ENCODE data around the gene ZNF341. TPM values are rescaled to one million over a fixed set of nuclear protein-coding genes. Genes with fewer than 3 reads are reported as not detected.
A peak's percentile ranks its signal among the peaks of the same experiment; 100 is the strongest.

The ZNF341 gene
- total and polyA plus RNA-seq, 9 of the 15 experiments (the other 6 are each of a cell fraction or from before 2014, with no cell fraction given), result 0.08 to 2.6 (median 1.0) TPM

DNA sequence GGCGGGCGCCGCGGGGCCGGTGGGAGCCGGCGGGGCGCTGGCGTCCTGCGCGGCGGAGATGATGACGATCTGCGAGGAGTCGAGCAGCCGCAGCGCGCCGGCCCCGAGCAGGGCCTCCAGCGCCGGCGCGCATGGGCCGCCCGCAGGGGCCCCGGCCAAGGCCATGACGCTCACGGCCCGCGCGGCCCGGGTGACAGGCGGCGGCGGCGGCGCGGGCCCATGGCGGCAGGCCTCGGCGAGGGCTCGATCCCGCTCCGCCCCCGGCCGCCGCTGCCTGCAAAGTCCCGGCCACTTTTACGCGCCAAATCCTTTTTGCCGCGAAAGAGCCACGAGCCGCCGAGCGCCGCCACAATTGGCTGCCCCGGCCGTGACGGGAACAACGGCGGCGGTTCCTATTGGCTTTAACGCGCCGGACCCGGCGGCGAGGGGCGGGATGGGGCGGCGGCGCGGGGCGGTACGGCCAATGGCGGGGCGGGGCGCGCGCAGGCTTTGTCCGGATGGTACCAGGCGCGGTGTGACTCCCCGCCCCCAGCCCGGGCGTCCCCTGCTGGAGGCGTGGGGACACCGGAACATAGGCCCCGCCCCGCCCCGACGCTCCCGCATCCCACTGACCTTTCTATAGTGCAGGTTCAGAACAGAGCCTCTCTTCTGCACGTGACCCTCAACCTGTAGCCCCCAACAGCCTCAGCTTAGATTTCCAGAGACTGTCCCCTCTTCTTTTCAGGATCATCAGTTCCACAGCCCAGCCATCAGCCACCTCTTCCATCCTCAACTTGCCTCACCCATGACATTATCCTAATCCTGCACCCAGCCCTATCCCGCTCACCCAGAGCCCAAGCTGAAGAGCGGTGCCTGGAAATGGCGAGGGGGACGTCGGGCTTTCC lies 45.5 kb upstream of the ZNF341 start, which contains the start of gene E2F1 (continued):
- TF ChIP-seq, protein P1, sequence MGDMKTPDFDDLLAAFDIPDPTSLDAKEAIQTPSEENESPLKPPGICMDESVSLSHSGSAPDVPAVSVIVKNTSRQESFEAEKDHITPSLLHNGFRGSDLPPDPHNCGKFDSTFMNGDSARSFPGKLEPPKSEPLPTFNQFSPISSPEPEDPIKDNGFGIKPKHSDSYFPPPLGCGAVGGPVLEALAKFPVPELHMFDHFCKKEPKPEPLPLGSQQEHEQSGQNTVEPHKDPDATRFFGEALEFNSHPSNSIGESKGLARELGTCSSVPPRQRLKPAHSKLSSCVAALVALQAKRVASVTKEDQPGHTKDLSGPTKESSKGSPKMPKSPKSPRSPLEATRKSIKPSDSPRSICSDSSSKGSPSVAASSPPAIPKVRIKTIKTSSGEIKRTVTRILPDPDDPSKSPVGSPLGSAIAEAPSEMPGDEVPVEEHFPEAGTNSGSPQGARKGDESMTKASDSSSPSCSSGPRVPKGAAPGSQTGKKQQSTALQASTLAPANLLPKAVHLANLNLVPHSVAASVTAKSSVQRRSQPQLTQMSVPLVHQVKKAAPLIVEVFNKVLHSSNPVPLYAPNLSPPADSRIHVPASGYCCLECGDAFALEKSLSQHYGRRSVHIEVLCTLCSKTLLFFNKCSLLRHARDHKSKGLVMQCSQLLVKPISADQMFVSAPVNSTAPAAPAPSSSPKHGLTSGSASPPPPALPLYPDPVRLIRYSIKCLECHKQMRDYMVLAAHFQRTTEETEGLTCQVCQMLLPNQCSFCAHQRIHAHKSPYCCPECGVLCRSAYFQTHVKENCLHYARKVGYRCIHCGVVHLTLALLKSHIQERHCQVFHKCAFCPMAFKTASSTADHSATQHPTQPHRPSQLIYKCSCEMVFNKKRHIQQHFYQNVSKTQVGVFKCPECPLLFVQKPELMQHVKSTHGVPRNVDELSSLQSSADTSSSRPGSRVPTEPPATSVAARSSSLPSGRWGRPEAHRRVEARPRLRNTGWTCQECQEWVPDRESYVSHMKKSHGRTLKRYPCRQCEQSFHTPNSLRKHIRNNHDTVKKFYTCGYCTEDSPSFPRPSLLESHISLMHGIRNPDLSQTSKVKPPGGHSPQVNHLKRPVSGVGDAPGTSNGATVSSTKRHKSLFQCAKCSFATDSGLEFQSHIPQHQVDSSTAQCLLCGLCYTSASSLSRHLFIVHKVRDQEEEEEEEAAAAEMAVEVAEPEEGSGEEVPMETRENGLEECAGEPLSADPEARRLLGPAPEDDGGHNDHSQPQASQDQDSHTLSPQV (IDR thresholded peaks at IDR 0.05), result peak; percentile 57; the same call in 1 of the 2 replicates
- TF ChIP-seq HCFC1 (IDR thresholded peaks at IDR 0.05; ENCODE audit: low read depth, low read length) (no peak), JUNB (CRISPR knock-in tag; conservative IDR thresholded peaks at IDR 0.05) (no peak), MYC (IDR thresholded peaks at IDR 0.05; ENCODE audit: low read depth, low read length) (peak; percentile 80), MYC (CRISPR knock-in tag; IDR thresholded peaks at IDR 0.05; ENCODE audit: borderline replicate concordance, low read depth) (no peak), SUPT5H (IDR thresholded peaks at IDR 0.05) (no peak), TAF1 (IDR thresholded peaks at IDR 0.05; ENCODE audit: control insufficient read depth, extremely low read depth, insufficient read depth, low read length, severe bottlenecking) (peak; percentile 54)
- TF ChIP-seq, protein P2, sequence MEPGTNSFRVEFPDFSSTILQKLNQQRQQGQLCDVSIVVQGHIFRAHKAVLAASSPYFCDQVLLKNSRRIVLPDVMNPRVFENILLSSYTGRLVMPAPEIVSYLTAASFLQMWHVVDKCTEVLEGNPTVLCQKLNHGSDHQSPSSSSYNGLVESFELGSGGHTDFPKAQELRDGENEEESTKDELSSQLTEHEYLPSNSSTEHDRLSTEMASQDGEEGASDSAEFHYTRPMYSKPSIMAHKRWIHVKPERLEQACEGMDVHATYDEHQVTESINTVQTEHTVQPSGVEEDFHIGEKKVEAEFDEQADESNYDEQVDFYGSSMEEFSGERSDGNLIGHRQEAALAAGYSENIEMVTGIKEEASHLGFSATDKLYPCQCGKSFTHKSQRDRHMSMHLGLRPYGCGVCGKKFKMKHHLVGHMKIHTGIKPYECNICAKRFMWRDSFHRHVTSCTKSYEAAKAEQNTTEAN (CRISPR knock-in tag; IDR thresholded peaks at IDR 0.05), result no peak
- TF ChIP-seq, protein P3, sequence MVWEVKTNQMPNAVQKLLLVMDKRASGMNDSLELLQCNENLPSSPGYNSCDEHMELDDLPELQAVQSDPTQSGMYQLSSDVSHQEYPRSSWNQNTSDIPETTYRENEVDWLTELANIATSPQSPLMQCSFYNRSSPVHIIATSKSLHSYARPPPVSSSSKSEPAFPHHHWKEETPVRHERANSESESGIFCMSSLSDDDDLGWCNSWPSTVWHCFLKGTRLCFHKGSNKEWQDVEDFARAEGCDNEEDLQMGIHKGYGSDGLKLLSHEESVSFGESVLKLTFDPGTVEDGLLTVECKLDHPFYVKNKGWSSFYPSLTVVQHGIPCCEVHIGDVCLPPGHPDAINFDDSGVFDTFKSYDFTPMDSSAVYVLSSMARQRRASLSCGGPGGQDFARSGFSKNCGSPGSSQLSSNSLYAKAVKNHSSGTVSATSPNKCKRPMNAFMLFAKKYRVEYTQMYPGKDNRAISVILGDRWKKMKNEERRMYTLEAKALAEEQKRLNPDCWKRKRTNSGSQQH (CRISPR knock-in tag; IDR thresholded peaks at IDR 0.05), result no peak
- TF ChIP-seq, protein P4, sequence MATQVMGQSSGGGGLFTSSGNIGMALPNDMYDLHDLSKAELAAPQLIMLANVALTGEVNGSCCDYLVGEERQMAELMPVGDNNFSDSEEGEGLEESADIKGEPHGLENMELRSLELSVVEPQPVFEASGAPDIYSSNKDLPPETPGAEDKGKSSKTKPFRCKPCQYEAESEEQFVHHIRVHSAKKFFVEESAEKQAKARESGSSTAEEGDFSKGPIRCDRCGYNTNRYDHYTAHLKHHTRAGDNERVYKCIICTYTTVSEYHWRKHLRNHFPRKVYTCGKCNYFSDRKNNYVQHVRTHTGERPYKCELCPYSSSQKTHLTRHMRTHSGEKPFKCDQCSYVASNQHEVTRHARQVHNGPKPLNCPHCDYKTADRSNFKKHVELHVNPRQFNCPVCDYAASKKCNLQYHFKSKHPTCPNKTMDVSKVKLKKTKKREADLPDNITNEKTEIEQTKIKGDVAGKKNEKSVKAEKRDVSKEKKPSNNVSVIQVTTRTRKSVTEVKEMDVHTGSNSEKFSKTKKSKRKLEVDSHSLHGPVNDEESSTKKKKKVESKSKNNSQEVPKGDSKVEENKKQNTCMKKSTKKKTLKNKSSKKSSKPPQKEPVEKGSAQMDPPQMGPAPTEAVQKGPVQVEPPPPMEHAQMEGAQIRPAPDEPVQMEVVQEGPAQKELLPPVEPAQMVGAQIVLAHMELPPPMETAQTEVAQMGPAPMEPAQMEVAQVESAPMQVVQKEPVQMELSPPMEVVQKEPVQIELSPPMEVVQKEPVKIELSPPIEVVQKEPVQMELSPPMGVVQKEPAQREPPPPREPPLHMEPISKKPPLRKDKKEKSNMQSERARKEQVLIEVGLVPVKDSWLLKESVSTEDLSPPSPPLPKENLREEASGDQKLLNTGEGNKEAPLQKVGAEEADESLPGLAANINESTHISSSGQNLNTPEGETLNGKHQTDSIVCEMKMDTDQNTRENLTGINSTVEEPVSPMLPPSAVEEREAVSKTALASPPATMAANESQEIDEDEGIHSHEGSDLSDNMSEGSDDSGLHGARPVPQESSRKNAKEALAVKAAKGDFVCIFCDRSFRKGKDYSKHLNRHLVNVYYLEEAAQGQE (IDR thresholded peaks at IDR 0.05; ENCODE audit: borderline replicate concordance), result peak; percentile 94
- TF ChIP-seq, protein P4 (CRISPR knock-in tag; IDR thresholded peaks at IDR 0.05; ENCODE audit: low read depth), result no peak

All from K562 (cell line).